Erythroblast (primary cell): ENCODE results near the gene TAS2R60.

Experiments used
- GATA1 ChIP-seq: IDR thresholded peaks from 2 replicates; pipeline ENCODE4 v1.6.1; 2011; ENCODE audit warnings: low read depth, mild to moderate bottlenecking, control low read depth, low read length, moderate library complexity
- POLR2A ChIP-seq: IDR thresholded peaks from 2 replicates; pipeline ENCODE4 v1.6.1; 2011; ENCODE audit warnings: mild to moderate bottlenecking, low read length

GRCh38 chr7:143449793-143450192 is 6.5 kb downstream of the TAS2R60 start:
- no peak for TF ChIP-seq POLR2A
- no peak for TF ChIP-seq GATA1
